Measurements from ENCODE around the gene PLEKHG1.

GRCh38 chr6:150560004-150560883 lies 39.4 kb upstream of the PLEKHG1 start:
- TF ChIP-seq RAD21 (conservative IDR thresholded peaks at IDR 0.05 in 1 of 2, IDR thresholded peaks at IDR 0.05 in 1 of 2) (no peak), CTCF (IDR thresholded peaks at IDR 0.05) (no peak), HOXA7 (CRISPR knock-in tag; IDR thresholded peaks at IDR 0.05) (no peak), POLR2A (IDR thresholded peaks at IDR 0.05; ENCODE audit: low read length) (no peak), RNF2 (IDR thresholded peaks at IDR 0.05; ENCODE audit: borderline replicate concordance, low read depth) (no peak), POLR2AphosphoS2 (conservative IDR thresholded peaks at IDR 0.05; ENCODE audit: low read length) (no peak), RFX5 (IDR thresholded peaks at IDR 0.05) (no peak), EHMT2 (IDR thresholded peaks at IDR 0.05; ENCODE audit: low read depth) (no peak), HDAC2 (IDR thresholded peaks at IDR 0.05) (no peak), MAZ (IDR thresholded peaks at IDR 0.05; ENCODE audit: borderline replicate concordance, low read depth, low read length) (no peak)
